Measurements from ENCODE around the gene COL20A1. TPM values are rescaled to one million over a fixed set of nuclear protein-coding genes. Genes with fewer than 3 reads are reported as not detected.

The COL20A1 gene
- total and polyA plus RNA-seq, 4 donors = 0.09 to 0.15 TPM; not detected in 2

Small RNA genes lying within 50 kb of the gene (microRNA-seq; reads per million reads assigned to microRNA genes)
- gene MIR4326 = 0 to 3.6 reads per million in 2 donors

Other genes with a start within 250 kb of the COL20A1 start
- 10 to 100 TPM; 27.2 to 30.4 TPM for gene YTHDF1, start 77.1 kb upstream of the COL20A1 start, total RNA-seq
- gene YTHDF1, start 77.1 kb upstream of the COL20A1 start, polyA plus RNA-seq = 10 to 100 TPM; 19.8 to 22.2 TPM
- not detected for gene BIRC7, start 57.3 kb upstream of the COL20A1 start, total RNA-seq
- not detected for gene BIRC7, start 57.3 kb upstream of the COL20A1 start, polyA plus RNA-seq
- gene NKAIN4, start 38.7 kb upstream of the COL20A1 start, total RNA-seq = not detected
- gene NKAIN4, start 38.7 kb upstream of the COL20A1 start, polyA plus RNA-seq = not detected
- 10 to 100 TPM; 75.6 to 88.2 TPM for gene ARFGAP1, start 20.4 kb upstream of the COL20A1 start, total RNA-seq
- 100 to 1,000 TPM in 1 of 2 donors, 10 to 100 TPM in 1; 21.7 to 202 TPM for gene ARFGAP1, start 20.4 kb upstream of the COL20A1 start, polyA plus RNA-seq
- gene CHRNA4, start 68.2 kb downstream of the COL20A1 start, total RNA-seq = not detected
- not detected for gene CHRNA4, start 68.2 kb downstream of the COL20A1 start, polyA plus RNA-seq
- gene KCNQ2, start 179.5 kb downstream of the COL20A1 start, total RNA-seq = not detected
- not detected for gene KCNQ2, start 179.5 kb downstream of the COL20A1 start, polyA plus RNA-seq
- 1 to 10 TPM in 1 of 2 donors, under 1 TPM in 1; 0.88 to 1.5 TPM for gene EEF1A2, start 205.9 kb downstream of the COL20A1 start, total RNA-seq
- 1 to 10 TPM in 1 of 2 donors, under 1 TPM in 1; 0.64 to 6.0 TPM for gene EEF1A2, start 205.9 kb downstream of the COL20A1 start, polyA plus RNA-seq
- 100 to 1,000 TPM; 176 to 190 TPM for gene PPDPF, start 227.6 kb downstream of the COL20A1 start, total RNA-seq
- 100 to 1,000 TPM; 360 to 386 TPM for gene PPDPF, start 227.6 kb downstream of the COL20A1 start, polyA plus RNA-seq
- gene PTK6, start 244.2 kb downstream of the COL20A1 start, total RNA-seq = under 1 TPM; 0.19 to 0.30 TPM
- gene PTK6, start 244.2 kb downstream of the COL20A1 start, polyA plus RNA-seq = 1 to 10 TPM in 1 of 2 donors, under 1 TPM in 1; 0.10 to 4.6 TPM